GM18508 (cell line): Measurements from ENCODE around the gene PPOX.

ENCODE experiments used
- ATAC-seq: cut with Tn5 transposase; IDR thresholded peaks from one replicate; pipeline ENCODE4 v1.9.1; 2021; ENCODE audit warnings: moderate number of reproducible peaks; ENCODE audit not compliant: insufficient read depth, unreplicated experiment

The PPOX gene

DNA sequence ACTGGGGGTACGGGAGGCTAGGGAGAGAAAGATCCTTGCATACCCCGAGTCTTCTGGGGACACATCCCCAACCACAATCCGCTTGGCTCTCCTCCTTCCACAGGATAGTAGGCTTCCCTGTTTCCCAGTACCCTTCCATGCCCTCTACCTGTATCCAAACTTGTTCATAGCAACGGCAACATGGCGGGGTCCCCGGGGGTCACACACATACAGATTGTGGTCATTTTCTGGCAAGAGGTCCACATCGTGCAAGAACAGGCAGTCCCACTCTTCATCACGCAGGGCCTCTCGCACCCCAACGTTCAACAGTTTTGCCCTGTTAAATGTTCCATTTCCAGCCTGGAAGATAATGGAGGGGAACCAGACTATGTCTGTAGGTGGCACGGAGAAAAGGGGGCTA, 7.5 kb downstream of the PPOX start:
- no peak for ATAC-seq

DNA sequence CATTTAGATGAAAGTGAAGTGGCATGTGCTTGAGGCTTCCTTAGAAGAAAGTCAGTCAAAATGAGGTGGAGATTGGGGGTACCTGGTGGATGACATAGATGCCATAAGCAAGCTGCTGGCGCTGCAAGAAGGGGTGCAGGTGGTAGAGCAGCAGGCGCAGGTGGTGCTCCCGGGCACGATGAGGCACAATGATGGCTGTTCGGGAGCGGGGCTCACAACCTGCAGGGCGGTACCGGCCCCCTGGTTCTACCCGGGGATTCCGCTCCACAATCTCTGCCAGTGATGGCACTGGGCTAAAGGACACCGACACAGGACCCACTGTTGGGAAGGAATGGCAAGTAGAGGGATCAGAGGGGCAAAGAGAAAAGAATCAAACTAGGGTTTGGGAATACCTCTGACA, 8.7 kb downstream of the PPOX start:
- no peak for ATAC-seq

DNA sequence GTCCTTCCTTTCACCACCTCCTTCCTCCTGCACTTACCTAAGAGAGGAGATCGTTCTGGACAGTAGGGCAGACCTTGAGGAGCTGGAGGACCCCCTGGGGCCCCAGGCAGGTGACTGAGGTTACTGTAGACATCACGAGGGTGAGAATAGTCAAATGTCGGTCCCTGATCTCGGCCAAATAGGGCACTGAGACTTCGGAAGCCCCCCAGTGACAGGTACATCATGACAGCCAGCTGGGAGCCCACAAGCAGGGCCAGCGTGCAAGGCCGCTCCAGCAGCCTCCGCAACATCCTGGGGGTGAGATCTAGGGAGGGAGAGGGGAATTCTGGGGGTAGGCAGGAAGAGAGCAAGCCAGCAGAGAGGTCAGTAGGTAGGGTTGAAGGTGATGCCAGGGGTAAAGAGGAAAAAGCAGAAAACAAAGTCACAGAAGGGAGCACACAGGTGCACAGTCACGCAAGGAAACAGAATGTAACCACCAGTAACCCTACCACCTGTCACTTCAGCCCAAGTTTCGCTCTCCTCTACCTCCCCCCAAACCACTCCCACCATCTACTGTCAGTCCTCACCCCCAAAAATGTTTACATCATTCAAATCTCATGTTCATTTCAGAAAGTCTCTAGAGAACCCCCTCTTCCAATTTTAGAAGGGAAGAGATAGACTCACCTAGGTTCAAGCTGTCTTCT, 9.7 kb downstream of the PPOX start:
- no peak for ATAC-seq

DNA sequence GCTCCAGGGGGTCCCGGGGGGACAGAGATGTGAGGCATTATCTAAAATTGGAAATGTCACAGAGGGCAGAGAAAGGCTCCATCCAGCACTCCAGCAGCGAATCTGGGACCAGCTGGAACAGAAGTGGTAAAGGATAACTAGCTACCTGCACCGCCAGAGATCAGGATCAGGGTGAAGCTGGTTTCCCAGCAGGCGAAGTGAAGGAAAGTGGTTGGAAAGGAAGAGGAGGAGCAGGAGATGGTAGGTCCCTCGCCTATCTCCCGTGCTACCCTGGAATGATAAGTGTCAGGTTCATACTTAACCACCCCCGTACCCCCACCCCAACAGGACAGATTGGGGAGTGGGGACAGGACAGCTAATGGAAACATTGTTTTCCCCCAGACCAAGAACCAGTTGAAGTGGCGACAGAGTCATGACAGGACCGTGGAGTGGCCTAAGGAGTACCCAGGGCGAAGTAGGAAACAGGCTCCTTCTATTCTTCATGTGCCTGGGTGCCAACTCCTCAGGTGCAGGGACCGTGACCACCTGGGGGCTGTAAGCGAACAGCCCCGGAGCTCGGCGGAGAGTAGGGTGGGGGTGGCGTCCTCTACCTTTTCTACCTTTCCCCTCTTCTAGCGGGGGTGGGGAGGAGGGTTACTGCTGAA, 10.4 kb downstream of the PPOX start:
- no peak for ATAC-seq

DNA sequence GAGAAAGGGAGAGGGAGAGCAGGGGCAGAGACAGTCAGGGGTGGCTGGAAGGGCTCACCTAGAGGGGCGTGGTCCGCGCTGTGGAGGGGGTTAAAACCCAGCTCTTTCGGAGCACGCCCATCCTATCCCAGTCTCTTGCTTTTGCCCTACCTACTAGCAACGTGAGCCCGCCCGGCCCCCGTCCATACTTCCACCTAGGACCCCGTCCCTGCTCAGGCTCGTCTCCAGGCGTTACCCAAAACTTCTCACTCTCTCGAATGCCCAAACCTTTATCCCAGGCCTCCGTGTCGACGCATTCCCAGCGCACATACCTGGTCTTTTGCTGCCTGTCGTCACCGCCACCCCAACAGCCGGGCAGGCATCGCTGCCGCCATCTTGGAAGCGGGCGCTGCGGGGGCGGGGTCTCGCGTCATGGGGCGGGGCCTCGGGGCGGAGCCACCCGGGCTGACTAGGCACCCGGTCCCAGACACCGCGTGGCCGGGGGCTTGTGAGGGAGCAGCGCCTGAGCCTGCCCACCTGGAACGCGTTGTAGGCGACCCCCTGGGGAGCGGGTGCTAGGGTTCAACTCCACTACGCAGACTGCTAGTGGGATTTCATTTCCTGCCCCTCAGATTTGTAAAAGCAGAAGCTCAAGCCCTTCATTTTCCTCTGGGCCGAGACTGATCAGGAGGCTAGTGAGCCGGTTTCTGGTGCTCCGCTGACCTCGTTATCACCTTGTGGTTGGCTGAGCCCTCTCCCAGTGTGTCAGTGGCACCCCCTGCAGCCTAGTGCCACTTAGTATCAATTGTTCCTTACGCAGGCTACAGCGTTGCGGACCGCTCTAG, 11.1 kb downstream of the PPOX start, which contains the start of gene B4GALT3:
B4GALT3 (minus strand) TSS at position 396 of the 824 bp plus-strand sequence. CDS start 1,447 bp downstream, outside the sequence.
- no peak for ATAC-seq

DNA sequence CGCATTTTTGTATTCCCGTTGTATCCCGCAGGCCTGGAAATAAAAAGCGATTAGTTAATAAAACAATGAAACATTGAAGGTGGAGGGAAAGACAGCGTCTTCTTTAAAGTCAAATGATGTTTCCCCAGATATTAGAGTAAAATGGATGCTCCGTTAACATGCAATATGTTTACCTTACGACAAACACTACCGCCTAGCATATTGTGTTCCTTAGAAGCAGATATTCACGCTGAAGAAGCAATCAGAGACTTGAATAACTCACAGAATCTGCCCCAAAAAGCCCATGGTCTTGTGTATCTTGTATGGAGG, 11.7 kb downstream of the PPOX start:
- ATAC-seq = no peak

DNA sequence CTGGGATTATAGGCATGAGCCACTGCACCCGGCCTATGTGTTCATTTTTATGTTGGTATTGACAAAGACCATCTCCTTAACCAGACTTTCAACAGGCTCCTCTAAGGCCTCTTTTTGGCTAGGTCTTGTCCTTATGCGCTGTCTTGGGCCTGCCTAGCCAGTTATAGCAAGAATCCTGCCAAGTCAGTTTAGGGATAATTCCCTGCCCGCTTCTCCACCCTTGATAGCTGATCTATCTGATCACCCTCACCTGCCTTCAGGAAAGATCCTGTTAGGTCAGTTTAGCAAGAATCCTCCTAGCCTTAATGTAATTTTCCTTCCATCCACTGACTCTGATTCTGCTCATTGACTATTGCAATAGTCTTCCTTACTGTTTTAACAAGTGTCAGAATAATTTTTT, 13.5 kb downstream of the PPOX start:
- ATAC-seq = no peak

DNA sequence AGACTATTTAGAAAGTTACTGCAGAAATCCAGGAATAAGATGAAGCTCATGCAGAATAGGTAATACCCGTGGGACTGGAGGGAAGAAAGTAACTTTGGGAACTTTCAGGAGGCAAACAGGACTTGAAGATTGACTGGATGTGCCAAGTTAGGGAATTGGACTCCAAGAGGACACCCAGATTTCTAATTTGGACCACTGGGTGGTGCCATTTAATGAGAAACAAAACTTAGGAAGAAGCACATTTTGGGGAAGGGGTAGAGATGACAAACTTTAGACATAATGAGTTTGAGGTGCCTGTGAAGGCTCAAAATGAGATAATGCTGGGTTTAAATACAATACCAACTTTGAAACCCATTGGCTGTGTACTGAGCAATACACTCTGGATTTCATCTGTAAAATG, 14.4 kb downstream of the PPOX start:
- ATAC-seq = no peak

DNA sequence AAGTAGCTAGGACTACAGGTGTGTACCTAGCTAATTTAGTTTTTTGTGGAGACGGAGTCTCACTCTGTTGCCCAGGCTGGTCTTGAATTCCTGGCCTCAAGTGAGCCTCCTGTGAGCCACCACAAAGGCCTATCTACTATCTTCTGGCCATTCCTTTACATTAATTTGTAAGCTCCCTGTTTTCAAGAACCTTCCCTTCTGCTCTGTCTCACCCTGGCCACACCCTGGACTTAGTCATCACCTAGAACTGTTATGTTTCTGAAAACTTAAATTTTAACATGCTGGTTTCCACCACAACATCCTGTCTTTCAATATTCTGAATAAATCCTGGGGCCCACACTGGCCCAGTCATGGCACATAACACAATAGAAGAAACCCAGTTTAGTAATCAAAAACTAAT, 16.0 kb downstream of the PPOX start:
- ATAC-seq = peak; percentile 44

DNA sequence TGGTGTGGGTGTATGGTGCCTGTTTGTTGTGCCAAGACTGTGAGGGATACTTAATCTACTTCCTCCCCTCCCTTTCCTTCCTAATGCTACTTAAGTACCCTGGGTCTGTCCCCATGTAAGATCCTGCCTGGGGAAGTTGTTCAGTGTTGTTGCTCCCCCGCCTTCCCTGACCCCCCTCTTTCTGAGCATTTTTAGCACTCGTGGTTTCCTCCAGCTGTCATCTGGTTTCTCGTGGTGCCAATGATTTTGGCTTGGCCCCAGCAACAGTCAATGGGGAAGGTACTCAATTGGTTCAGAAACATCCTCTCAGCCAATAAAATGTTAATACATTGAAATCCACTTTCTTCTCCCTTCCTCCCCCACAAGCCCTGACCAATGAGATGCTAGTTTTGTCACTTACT, 19.1 kb downstream of the PPOX start:
- ATAC-seq = peak; percentile 40

DNA sequence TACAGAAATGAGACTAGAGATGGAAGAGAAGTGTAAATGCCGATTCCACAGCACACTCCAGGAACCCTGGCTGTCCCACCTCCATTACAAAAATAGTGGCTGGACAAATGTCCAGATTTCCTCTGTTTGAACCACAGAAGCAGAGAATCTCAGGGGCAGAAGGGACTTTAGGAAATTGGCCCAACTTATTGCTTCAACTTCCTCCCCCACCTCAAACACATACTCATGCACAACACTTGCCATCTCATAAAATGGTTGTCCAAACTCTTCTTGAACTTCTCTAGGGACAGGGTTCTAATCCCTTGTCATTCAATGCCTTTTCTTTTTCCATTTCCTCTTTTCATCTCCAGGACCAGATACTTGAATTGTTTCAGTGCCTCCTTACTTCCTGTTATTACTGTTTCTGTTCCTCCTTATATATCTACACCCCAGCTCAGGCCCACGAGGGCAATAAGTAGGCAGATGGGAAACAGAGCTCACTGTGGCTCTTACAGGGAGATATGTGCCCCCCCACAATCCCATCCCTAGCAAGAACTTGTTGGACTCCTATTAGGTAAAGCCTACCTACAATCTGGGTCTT, 19.6 kb downstream of the PPOX start:
- no peak for ATAC-seq

DNA sequence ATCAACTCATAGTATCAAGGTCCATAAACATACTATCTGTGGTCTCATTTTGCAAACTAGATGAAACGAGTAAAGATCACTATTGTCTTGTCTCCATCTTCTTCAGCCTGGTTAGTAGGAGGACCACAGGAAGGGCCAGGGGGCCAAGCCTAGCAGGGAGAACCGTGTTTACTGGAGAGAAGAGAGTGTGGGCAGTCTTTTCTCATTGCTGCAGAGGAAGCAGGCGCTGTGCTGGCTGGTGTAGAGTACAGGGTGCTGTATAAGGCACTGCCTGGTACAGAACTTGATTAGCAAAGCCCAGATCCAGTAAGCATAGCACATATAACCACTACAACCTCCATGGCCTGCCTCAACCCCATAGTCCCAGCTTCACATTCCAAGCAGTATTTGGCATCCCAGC, 21.1 kb downstream of the PPOX start:
- no peak for ATAC-seq

DNA sequence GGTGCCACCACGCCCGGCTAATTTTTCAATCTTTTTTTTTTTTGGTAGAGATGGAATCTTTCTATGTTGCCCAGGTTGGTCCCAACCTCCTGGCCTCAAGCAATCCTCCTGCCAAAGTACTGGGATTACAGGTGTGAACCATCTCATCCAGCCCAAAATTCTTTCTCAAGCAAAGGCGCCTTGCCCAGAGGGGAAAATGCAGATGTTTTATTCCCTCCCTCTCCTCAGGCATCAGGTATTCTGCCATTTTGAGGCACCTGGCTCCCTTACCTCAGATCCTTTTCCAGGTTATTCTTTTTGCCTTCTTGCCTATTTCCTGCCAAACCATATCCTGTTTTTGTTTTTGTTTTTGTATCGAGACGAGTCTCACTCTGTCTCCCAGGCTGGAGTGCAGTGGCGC, 22.2 kb downstream of the PPOX start:
- ATAC-seq = no peak

DNA sequence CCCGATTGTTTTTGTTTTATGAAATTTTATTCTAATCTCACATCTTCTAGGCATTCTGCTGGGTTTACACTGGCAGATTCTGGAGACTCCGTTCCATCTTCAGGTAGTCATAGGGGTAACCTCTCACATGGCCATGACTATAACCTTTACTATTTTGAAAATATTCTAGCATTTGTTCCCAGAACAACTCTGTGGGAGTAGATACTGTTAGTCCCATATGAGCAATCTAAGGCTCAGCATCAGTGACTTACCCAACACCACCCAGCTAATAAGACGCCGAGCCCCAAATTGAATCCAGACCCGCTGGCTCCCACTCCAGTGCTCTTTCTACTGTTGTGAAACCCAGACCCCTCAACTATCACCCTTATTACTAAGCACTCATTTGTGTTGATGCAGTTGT, 22.8 kb downstream of the PPOX start:
- no peak for ATAC-seq

DNA sequence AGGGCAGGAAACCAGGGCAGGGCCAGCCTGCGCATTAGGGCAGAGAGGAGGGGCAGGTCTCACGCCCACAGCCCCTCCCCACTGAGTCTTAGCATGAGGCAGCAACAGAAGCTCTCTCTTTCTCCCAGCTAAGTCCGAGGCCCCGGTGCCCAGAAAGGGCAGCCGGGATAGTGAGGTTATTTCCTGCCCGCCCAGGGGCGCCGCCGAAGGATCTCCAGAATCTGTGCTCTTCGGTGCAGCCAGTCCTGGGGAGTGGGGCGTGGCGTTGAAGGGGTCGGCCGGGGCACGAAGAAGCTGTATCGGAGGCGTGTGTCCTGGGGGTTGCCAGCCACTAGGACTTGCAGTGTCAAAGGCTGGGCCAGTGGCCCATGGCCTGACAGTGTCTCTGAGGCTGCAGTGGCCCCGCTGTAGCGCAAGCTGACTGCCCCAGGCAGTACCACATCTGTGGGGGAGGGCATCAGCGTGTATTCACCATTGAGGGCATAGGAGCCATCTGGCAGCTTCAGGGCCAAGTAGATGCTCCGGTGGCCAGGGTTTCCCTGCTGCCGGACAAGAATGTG, 24.8 kb downstream of the PPOX start:
- ATAC-seq = no peak

DNA sequence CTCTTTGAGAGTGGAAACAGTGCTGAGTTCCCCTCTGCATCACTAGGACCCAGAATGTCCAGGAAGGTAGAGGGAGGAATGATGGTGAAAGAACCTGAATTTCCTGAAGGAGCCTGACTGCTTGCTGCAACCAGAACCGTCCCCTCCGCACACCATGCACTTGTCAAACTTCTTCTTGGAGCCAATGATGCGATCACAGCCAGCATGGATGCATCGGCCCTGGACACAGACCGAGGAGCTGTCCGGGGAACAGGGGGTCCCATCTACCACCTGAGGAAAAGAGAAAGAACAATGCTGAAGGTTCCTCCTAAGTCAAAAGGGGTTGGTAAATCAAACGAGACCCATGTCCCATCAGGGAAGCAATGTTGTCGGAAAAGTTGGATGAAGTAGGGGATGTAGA, 25.7 kb downstream of the PPOX start:
- ATAC-seq = no peak

DNA sequence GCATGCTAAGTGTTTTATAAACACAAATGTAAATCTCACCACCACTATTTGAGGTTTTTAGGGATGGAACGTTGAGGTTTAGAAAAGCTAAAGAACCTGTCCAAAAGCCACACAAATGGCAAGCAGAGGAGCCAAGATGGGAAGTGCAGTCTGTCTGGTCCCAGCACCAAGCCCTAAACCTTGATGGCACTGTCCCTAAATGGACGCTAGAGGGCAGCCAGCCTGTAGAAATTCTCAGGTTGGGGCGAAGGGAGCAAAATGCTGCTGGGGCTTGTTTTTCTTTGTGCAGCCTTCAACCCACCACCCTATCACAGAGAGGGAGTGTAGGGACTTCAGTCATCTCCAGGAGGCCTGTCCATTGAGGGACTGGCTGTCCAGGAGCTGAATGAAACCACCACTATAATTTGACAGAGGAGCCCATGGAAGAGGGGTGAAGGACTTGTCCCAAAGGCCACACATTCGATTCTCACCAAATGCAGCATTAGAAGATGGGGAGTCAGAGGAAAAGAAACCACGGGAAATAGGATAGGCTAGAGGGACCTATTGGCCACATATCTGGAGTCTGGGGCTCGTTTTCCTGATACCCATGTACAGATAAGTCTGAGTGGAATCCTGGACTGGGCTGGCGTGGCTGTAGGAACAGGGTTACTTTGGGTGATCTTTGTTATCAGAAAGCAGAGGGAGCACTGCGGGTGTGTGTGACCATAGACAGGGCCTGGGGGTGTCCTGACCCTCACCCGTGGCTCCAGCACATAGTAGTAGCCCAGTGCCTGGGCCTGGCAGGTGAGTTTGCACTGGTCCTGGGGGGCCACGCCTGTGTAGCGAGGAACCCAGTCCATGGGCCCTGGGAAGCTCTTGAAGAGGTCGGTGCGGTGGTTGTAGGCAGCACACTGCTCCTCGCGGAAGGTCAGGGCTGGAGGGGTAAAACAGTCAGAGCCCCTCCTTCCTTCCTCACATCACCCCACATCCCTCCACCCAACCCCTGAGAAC, 26.5 kb downstream of the PPOX start:
- no peak for ATAC-seq

DNA sequence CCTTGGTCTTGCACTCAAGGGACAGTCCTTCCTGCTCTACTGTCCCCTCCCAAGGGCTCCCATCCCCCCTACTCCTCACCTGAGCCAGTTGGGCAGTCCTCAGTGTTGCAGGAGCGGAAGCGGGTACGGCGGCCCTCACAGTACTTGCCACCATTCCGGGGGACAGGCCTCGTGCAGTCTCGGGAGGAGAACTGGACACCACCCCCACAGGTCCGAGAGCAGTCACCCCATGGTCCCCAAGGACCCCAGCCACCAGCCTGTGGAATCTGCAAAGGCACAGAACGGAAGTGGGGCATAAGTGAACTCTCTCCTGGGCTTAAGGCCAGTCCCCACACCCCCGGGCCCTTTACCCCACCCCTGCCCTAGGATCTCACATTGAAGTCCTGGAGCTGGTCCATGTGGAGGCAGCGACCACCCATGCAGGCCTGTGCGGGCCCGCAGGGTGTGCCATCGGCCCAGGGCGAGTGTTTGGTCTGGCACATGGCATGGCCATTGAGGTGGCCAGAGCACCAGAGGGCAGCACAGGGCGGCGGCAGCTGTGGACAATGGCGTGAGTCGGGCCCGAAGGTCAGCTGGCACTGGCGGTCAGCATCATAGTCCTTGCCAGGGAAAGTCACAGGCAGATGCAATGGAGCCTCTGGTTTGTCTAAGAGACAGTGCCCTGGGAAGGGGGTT, 27.5 kb downstream of the PPOX start:
- ATAC-seq = no peak

DNA sequence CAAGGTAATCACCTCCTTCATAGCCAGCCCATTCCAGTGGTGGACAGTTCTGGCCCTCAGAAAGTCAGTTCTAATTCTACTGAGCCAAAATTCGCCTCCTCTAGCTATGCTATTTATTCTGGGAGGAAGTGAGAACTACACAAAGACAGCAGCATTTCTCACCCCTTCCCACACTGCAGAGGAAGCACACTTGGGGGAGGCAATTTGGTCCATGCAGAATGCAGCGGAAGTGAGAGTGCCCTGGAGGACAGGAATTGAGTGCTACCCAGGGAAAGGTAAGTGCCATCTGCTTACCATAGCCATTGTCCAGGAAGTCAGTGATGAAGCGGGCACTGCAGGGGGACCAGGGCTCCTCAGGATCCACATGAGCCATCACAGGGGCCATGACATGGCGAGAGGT, 28.9 kb downstream of the PPOX start:
- ATAC-seq = no peak
